RKO (cell line): ENCODE results near the gene CDYL2.

ENCODE experiments used
- DNase-seq: peaks from one replicate; pipeline ENCODE4 v3.0.0-alpha.2; 2016; ENCODE audit warnings: low spot score

CDYL2 gene

GRCh38 chr16:80592273-80592672, 212.1 kb downstream of the CDYL2 start:
- DNase-seq: no peak

GRCh38 chr16:80591071-80591915, 213.1 kb downstream of the CDYL2 start:
- DNase-seq: no peak

GRCh38 chr16:80587071-80587470, 217.3 kb downstream of the CDYL2 start:
- DNase-seq: no peak

- DNase-seq: no peak
These were observed 217.9 kb downstream of the CDYL2 start for GRCh38 chr16:80586476-80586875.

GRCh38 chr16:80585764-80586163, 218.6 kb downstream of the CDYL2 start:
- no peak for DNase-seq

GRCh38 chr16:80583466-80583865, 220.9 kb downstream of the CDYL2 start:
- no peak for DNase-seq

GRCh38 chr16:80580109-80580832, 224.1 kb downstream of the CDYL2 start:
- no peak for DNase-seq

GRCh38 chr16:80577485-80578280, 226.7 kb downstream of the CDYL2 start:
- no peak for DNase-seq

- no peak for DNase-seq
These were observed 228.0 kb downstream of the CDYL2 start for GRCh38 chr16:80576343-80576912.

GRCh38 chr16:80573700-80574120, 230.7 kb downstream of the CDYL2 start:
- DNase-seq: no peak

- no peak for DNase-seq
These were observed 234.3 kb downstream of the CDYL2 start for GRCh38 chr16:80570106-80570478.

GRCh38 chr16:80569440-80570105, 234.8 kb downstream of the CDYL2 start:
- DNase-seq: no peak

- DNase-seq: no peak
These were observed 240.0 kb downstream of the CDYL2 start for GRCh38 chr16:80564394-80564793.

- DNase-seq: no peak
These were observed 241.3 kb downstream of the CDYL2 start for GRCh38 chr16:80563066-80563465.

- DNase-seq: no peak
These were observed 245.0 kb downstream of the CDYL2 start for GRCh38 chr16:80559369-80559768.

- DNase-seq: no peak
These were observed 247.4 kb downstream of the CDYL2 start for GRCh38 chr16:80557037-80557436.

GRCh38 chr16:80556481-80556880, 247.9 kb downstream of the CDYL2 start:
- no peak for DNase-seq

- DNase-seq: no peak
These were observed 250.4 kb downstream of the CDYL2 start for GRCh38 chr16:80554033-80554432.

GRCh38 chr16:80552277-80552676, 252.1 kb downstream of the CDYL2 start:
- no peak for DNase-seq
